C4-2B (cell line): Measurements from ENCODE around the gene ETNK2.

Experiments used
- CTCF ChIP-seq: fragments of 450-650 bp; conservative IDR thresholded peaks from 2 replicates; pipeline ENCODE4 v1.5.1; 2017; ENCODE audit warnings: mild to moderate bottlenecking
- ZFX ChIP-seq: fragments of 450-650 bp; IDR thresholded peaks from 2 replicates; pipeline ENCODE4 v1.6.1; 2017

GRCh38 chr1:204107892-204108291 lies 44.0 kb downstream of the ETNK2 start:
- TF ChIP-seq CTCF (no peak), ZFX (no peak)
